GM21529 (cell line): Measurements from ENCODE around the gene RFTN1.
A peak's percentile ranks its signal among the peaks of the same experiment; 100 is the strongest.
"Not testable (repeated sequence)": the region's sequence is repeated elsewhere in the genome, so short reads cannot be mapped to it uniquely, and the experiment has no call there.

Source experiments
- ATAC-seq: cut with Tn5 transposase; IDR thresholded peaks from one replicate; pipeline ENCODE4 v1.9.1; 2021; ENCODE audit not compliant: unreplicated experiment

RFTN1 gene

GRCh38 chr3:16311960-16312451 is 201.5 kb downstream of the RFTN1 start:
- ATAC-seq, result peak; percentile 64

- ATAC-seq, result not testable (repeated sequence)
Measured at GRCh38 chr3:16310486-16310885, 203.0 kb downstream of the RFTN1 start.

- peak; percentile 89 for ATAC-seq
Measured at GRCh38 chr3:16309558-16309957, 203.9 kb downstream of the RFTN1 start.

GRCh38 chr3:16308727-16309126 is 204.8 kb downstream of the RFTN1 start:
- no peak for ATAC-seq

- ATAC-seq, result no peak
Measured at GRCh38 chr3:16307832-16308531, 205.5 kb downstream of the RFTN1 start.

- ATAC-seq, result no peak
Measured at GRCh38 chr3:16305111-16305541, 208.4 kb downstream of the RFTN1 start.

- no peak for ATAC-seq
Measured at GRCh38 chr3:16304061-16305010, 209.2 kb downstream of the RFTN1 start.

GRCh38 chr3:16303037-16303575 is 210.4 kb downstream of the RFTN1 start:
- ATAC-seq, result no peak

- ATAC-seq, result no peak
Measured at GRCh38 chr3:16302082-16302631, 211.3 kb downstream of the RFTN1 start.

- ATAC-seq, result no peak
Measured at GRCh38 chr3:16301507-16301906, 212.0 kb downstream of the RFTN1 start.

GRCh38 chr3:16300881-16301359 is 212.6 kb downstream of the RFTN1 start:
- peak; percentile 68 for ATAC-seq

GRCh38 chr3:16300307-16300706 is 213.2 kb downstream of the RFTN1 start:
- peak; percentile 44 for ATAC-seq

- ATAC-seq, result no peak
Measured at GRCh38 chr3:16299746-16300145, 213.8 kb downstream of the RFTN1 start.

- ATAC-seq, result no peak
Measured at GRCh38 chr3:16298891-16299290, 214.6 kb downstream of the RFTN1 start.

GRCh38 chr3:16297997-16298885 is 215.3 kb downstream of the RFTN1 start:
- ATAC-seq, result no peak

- no peak for ATAC-seq
Measured at GRCh38 chr3:16295298-16295890, 218.1 kb downstream of the RFTN1 start.

GRCh38 chr3:16294844-16295243 is 218.7 kb downstream of the RFTN1 start:
- no peak for ATAC-seq

GRCh38 chr3:16290827-16291196 is 222.7 kb downstream of the RFTN1 start:
- ATAC-seq, result peak; percentile 68

- ATAC-seq, result no peak
Measured at GRCh38 chr3:16290007-16290826, 223.3 kb downstream of the RFTN1 start.
